ENCODE results near the gene SLC4A11. TPM values are rescaled to one million over a fixed set of nuclear protein-coding genes. Genes with fewer than 3 reads are reported as not detected.
A peak's percentile ranks its signal among the peaks of the same experiment; 100 is the strongest.

Gene SLC4A11
- polyA plus RNA-seq, 3 donors = 2.3 to 3.4 (median 3.0) TPM

GRCh38 chr20:3210346-3210745 lies 28.6 kb downstream of the SLC4A11 start:
- DNase-seq (ENCODE audit: extremely low read depth in 1 of 11, low read depth in 9 of 11, low spot score in 4 of 11) = no peak

DNA sequence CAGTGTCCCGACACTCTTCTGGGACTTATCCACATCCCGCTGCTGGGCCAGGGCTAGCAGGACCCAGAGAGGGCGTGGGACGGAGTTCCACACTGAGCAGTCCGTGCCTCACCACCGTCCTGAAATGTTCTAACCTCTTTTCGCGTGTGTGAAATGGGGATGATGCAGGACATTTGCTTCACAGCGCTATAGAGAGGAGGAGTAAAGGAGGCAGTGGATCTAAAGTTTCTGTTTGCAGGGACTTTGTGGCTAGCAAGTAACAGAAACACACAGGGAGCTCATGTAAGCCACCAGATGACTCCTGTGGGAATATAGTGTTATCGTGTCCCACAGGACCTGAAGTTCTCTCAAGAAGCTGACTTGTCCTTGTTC lies 29.1 kb downstream of the SLC4A11 start:
- DNase-seq (ENCODE audit: extremely low read depth in 1 of 11, low read depth in 9 of 11, low spot score in 4 of 11) = no peak

DNA sequence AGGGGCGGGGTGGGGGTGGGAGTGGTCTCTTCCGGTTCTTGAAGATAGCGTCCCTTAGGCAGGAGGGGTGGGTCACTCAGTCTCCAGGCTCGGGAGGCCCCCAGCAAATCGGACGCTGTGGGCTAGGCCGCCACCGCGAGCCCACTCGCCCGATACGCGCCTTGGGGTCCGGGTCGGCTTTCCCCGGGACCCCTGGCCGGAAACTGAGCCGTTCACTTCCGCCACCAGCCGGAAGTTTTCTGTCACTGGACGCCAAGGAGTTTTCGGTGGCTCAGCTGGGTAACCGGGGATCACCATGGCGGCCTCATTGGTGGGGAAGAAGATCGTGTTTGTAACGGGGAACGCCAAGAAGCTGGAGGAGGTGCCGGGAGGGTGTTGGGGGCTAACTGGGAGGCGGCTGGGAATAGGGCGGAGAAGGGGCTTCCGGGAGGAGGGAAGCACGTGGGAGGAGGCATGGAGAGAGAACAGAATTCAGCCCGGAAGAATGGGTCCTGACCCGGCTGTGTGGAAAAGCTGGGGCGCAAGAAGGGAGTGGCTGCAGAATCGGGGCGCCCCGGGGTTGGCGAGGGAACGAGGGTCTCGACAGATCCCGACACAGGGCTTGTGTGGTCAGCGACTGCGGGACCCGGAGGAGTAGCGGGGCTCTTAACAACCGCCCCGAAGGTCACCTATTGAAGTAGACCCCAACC lies 29.6 kb downstream of the SLC4A11 start, which contains the start of gene ITPA:
TSS of gene ITPA (plus strand) at position 242 of the 689 bp plus-strand sequence. CDS start at position 296, 54 bp downstream.
- DNase-seq (ENCODE audit: extremely low read depth in 1 of 11, low read depth in 9 of 11, low spot score in 4 of 11) = peak in 2 of 11 donors; percentile 43 to 52

DNA sequence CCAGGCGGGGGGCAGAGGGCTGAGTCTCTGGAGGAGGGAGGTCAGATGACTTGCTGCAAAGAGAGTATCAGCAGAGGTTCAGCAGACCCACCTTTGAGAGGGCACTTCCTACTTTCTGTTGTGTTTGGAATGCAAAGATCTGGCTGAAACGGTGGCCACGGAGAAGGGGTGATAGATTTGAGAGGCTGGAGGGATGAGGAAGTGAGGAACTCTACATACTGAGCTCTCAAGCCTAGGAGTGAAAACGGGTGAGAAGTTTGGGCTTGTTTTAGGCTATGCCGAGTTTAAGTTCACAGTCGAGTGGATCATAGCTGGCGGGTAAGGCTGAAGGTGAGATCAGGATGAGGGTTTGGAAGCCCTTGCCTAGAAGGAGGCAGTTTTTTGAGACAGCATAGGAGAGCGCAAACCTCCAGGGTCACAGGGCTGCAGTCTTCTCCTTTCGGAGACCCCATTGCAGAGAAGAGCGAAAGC lies 30.2 kb downstream of the SLC4A11 start:
- no peak for DNase-seq (ENCODE audit: extremely low read depth in 1 of 11, low read depth in 9 of 11, low spot score in 4 of 11)

DNA sequence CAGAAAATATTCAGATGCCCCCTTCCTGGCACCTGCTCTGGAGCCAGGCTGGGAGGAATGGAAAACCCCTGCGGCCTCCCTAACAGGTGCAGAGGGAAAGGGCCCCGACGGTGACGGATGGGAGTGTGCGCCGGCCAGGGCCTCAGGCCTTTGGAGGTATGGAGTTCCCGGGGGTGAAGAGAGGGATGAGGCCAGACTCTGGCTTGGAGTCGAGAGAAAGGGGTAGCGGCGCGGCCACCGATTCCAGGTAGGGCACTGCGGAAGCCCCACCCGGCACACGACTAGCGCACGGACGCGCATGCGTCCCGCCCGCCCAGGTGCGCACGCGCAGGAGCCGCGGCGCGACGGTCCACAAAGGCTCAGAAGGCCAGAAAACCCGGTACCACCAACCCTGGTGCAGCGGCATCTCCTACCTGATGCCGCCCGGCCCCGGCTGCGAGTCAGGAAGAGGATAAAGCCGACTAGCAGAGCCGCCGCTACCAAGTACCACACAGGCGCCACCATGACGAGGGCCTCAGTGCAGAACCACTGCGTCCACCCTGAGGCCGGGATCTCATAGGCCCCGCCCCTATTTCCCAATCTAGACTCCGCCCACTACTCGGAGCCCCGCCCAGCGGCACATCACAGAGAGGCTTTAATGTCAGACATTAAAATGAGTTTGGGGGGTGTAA lies 34.7 kb downstream of the SLC4A11 start, which contains the start of gene DDRGK1:
TSS of gene DDRGK1 (minus strand) at position 559 of the 671 bp plus-strand sequence. CDS start at position 504, 55 bp downstream.
- DNase-seq (ENCODE audit: extremely low read depth in 1 of 11, low read depth in 9 of 11, low spot score in 4 of 11) = peak; percentile 44 to 86 (median 78)

DNA sequence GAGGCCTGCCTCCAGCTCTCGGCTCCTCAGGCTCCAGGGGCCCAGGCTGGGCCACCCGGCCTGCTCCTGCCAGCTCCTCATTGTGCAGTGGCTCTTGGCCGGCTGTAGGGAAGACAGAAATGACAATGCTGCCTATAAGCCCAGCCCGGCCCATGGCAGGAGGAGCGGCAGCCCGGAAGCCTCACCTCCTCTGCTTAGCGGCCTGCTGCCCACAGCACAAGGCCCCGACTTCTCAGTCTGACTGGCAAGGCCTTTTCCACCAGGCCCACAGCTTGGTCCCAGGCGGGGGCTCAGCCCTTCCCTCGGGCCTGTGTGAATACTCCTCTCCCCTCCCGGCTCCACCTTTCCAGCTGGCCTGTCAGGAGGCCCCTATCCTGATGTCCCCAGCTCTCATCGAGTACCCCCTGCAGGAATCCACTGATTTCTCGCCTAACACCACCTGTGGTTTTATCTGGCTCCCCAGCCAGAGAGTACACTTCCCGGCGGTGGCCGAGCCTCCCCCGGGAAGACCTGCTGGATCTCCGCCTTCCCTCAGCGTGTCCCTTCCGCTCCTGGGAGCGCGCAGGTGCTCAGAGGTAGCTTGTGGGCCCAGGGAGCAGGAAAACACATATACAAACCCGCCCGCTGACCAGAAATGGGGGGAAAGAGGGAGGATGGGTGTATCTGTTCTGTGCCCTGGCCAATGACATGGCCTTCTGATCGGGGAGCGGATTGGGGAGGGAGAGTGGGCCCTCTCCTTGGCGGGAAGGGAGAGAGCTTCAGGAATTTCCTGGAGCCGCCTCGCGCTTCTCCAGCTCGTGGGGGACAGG lies 35.5 kb downstream of the SLC4A11 start:
- DNase-seq (ENCODE audit: extremely low read depth in 1 of 11, low read depth in 9 of 11, low spot score in 4 of 11) = no peak

DNA sequence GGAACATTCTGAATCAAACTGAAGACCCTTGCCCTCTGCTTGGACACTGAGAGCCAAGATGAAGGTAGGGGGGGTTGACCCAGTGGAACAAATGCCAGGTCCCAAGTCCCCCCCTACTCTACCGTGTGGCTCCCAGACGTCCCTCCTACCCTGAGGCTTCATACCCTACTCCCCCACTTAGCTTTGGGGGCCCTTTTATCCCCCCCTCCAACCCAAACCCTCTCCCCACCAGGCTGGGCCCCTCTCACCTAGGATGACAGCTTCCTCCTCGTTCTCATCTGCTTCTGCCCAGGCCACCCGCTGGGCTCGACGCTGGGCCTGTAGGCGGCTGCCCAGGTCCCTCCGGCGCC lies 36.0 kb downstream of the SLC4A11 start:
- DNase-seq (ENCODE audit: extremely low read depth in 1 of 11, low read depth in 9 of 11, low spot score in 4 of 11) = no peak

DNA sequence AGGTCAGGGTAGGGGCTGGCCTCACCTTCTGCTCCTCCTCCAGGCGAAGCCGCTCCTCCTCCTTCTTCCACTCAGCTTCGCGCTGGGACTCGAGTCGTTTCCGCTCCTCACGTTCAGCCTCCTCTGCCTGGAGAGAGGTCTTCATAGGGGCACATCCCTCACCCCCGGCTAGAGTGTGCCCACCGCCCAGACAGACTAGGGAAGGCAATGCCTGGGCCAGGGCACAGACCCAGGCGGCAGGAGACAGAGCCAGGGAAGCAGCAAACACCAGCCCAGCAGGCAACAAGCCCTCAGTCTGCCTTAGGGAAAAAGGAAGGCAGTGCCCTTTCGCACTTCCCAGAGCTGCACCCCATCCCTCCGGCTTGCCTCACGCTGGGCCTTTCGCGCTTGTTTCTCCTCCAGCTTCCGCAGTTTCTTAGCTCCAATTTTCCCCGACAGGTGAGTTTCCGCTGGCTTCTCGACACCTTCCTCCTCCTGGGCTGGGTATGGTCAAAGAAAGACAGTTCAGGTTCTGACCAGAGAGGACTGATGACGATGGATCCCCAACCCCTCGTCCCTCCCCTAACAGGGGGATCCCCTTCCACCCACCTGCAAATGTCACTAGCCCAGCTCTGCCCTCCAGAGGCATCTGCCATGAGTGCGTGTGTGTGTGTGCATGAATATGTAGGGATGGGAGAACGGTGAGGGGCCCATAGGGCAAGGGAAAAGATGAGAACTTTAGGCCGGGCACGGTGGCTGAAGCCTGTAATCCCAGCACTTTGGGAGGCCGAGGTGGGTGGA lies 38.8 kb downstream of the SLC4A11 start:
- DNase-seq (ENCODE audit: extremely low read depth in 1 of 11, low read depth in 9 of 11, low spot score in 4 of 11) = no peak

GRCh38 chr20:3199206-3199605 lies 39.8 kb downstream of the SLC4A11 start:
- no peak for DNase-seq (ENCODE audit: extremely low read depth in 1 of 11, low read depth in 9 of 11, low spot score in 4 of 11)

DNA sequence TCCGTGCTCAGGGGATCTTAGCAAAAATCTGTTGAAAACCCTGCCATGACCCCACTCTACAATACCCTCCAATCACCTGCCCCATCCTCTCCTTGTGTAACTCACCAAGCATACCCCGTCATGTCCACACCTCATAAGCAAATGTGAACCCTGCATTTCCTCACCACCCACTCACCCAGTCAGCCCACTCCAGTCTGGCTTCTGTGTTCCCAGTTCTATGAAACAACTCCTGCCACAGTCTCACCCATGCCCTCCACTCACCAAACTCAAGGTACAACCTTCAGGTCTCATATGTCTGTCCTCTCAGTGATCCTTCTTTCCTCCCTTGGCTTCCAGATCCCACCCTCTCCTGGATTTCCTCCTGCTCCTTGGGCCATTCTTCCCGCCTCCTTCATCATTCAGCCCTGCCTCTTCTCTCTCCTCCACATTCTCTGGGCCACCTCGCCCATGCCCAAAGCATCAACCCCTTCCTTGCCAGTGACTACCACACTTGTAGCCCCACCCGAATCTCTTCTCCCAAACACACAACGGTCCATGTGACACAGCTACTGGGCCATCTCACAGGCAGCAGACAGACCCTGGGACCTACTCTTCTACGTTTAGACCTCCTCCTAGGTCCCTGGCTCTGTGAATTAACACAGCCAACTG lies 43.3 kb downstream of the SLC4A11 start:
- DNase-seq (ENCODE audit: extremely low read depth in 1 of 11, low read depth in 9 of 11, low spot score in 4 of 11) = no peak

DNA sequence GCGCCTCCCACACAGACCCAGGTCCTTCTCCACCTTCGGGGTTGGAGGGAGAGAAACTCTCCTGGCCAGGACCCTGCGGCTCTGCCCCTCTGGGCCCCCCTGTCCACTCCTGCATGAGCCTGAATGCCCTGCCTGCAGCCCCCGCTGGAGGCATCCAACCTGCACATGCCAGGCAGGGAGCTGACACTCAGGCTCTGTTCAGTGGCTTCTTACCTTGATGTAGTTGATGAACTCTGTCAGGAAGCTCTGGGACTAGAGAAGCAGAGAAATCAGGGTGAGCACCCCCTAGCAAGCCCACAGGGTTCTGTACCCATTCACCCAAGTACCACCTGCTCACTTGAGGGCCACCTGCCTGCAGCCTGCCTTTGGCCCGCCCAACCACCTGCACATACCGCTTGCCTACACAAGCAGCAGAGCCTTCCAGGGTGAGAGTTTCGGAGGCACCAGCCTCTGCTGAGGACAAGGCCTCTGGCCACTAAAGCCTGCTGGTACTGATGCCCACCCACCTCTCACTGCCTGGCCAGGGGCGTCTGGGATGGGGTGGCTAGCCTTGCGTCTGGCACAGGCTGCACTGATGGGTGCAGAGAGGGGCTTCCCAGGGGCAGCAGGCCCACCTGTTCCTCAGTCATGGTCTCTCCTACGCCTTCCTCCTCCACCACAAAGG lies 44.2 kb downstream of the SLC4A11 start:
- DNase-seq (ENCODE audit: extremely low read depth in 1 of 11, low read depth in 9 of 11, low spot score in 4 of 11) = no peak

DNA sequence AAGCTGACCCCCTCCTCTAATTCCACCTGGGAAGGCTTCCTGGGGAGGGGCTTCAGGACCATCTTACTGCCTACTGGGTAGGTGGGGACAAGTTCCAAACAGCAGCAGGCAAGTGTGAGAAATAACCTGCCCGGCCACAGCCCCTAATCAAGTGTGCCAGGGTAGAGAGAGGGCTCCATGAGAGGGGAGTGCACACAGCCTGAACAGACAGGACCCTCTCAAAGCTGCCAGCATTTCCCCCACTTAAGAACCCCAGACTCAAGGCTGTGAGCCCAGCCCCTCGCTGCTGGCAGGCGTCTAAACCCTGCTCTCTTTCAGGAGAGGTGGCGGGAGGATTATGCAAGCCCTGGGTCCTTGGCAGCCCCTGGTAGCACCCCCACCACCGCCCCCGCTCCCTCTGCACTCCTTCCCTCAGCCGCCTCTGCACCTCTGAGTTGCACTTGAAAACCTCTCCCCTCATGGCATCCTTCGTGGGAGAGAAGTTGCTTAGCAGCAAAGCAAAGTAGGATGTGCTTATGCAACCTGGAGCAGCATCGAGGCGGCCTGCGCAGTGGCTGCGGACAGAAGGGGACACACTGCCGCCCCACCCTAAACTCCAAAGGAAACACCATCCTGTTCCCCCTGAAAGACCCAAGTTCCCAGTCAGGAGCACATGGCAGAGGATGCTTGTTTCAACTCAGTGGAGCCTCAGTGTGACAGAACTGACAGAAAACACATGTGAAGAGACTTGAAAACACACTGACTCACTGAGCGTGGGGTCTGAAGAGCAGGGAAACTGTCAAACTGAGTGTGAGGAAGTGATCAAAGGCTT lies 45.0 kb downstream of the SLC4A11 start:
- no peak for DNase-seq (ENCODE audit: extremely low read depth in 1 of 11, low read depth in 9 of 11, low spot score in 4 of 11)

DNA sequence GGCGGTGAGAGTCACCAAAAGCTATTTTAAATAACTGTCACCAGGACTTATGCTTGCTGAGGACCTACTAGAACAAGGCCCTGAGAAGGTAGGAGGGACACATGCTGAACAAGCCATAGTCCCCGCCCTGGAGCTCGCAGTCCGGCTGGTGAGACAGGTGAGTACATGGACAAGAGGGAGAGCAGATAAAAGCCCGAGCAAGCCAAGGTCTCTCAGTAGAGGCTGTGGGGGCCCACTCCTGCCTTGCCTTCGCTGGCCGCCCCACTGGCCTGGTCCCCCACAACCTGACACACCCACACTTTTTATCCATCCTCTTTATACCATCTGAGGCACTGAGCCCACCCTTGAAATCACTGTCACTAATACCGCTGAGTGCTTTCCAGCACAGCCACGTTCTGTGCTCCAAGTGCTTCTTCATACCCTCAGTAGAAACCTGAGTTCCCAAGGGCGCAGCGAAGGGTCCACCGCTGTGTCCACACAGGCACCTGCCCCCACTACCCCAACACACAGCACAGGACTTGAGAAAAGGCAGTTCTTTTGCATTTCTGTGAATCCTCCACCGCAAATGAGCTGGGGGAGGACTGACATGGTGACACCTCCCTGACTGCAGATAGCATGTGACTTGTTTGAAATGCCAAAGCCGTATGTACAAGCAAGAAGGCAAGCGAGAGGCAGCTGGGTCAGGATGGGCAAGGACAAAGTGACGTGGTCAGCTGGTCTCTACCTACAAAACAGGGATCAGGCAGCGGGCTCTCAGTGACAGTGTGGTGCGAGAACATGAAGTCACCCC lies 46.6 kb downstream of the SLC4A11 start:
- DNase-seq (ENCODE audit: extremely low read depth in 1 of 11, low read depth in 9 of 11, low spot score in 4 of 11) = no peak

- DNase-seq (ENCODE audit: extremely low read depth in 1 of 11, low read depth in 9 of 11, low spot score in 4 of 11) = no peak
Measured at GRCh38 chr20:3190681-3191111, 48.3 kb downstream of the SLC4A11 start.

GRCh38 chr20:3189561-3190131 lies 49.3 kb downstream of the SLC4A11 start:
- DNase-seq (ENCODE audit: extremely low read depth in 1 of 11, low read depth in 9 of 11, low spot score in 4 of 11) = no peak

DNA sequence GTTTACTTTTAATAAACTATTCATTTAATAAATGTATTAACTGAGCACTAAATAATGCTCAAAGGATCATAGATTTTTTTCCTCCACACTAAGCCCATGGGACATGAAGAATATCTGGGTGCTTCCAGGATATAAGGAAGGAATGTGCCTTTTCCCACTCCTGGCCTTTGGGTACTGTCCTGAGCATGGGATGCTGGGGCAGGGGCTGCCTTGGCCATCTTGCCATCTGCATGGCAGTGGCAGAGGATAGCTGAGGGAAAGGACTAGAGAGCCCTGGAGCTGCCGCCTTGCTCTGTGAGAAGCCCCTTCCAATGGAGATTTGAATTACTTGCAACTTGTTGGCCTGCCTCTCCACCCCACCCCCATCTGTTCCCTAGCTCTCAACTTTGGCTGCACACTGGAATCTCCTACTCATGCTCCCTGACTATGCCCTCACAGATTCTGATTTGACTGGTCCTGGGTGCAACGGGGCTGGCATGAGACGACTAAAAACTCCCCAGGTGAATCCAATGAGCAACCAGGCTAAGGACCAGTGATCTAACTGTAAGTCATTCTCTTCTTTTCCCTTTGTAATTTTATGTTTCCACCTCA lies 50.1 kb downstream of the SLC4A11 start:
- DNase-seq (ENCODE audit: extremely low read depth in 1 of 11, low read depth in 9 of 11, low spot score in 4 of 11) = no peak

Data from renal cortex interstitium (tissue), 11 donors.